Measurements from ENCODE around the gene CHD1. TPM values are rescaled to one million over a fixed set of nuclear protein-coding genes. Genes with fewer than 3 reads are reported as not detected.

Gene CHD1
- total RNA-seq, 4 donors from 2014 or later = 45.6 to 95.7 (median 53.0) TPM

DNA sequence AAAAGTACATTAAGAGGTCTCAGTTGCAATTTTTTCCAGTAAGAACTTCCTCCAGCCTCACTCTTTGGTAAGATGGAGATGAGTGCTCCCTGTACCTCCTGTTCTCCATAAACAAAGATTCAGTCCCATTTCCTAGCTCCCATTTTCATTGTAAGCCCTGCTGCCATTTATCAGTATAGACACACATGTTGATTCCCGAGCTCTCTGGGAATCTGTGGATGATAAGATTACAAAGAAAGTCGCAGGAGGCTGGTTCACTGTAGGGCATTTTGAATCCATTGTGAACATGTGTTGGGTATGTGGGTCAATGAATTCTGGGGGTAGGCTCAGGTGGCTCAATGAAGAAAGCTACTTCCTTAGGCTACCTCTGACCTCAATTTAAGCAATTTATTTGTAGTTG lies 118.6 kb downstream of the CHD1 start:
- Histone ChIP-seq H3K27me3 (no peaks in the 10 kb centered on the region), H3K9me3 (peaks cover 12 to 25% of the 10 kb centered on the region in 2 donors), H3K4me3 (no peak overlapping the region), H3K4me1 (no peaks in the 10 kb centered on the region), H3K36me3 (peaks cover 0 to 4% (median 0%) of the 10 kb centered on the region in 4 donors), H3K27ac (no peak overlapping the region)
- DNase-seq = no peak
- in situ Hi-C loops (cut with MboI; ENCODE audit: low pct_ligation_motif_present in 1 of 4, low pct_unique_long_range_greater_than_20kb in 1 of 4, low sequenced_read_pairs in 3 of 4) (loop anchor here in 2 of 4 donors (25.0 kb wide), 2 partner anchors 1573 to 1598 kb away; no protein-coding TSS in a partner anchor), intact Hi-C loops (cut with DNase I; ENCODE audit: low total_unique reads) (no loop called here)
- TF ChIP-seq EP300 (IDR thresholded peaks at IDR 0.05; ENCODE audit: low read depth) = no peak
- TF ChIP-seq POLR2AphosphoS5 (IDR thresholded peaks at IDR 0.05) = no peak
- TF ChIP-seq POLR2A (IDR thresholded peaks at IDR 0.05) = no peak
- TF ChIP-seq, protein P1, sequence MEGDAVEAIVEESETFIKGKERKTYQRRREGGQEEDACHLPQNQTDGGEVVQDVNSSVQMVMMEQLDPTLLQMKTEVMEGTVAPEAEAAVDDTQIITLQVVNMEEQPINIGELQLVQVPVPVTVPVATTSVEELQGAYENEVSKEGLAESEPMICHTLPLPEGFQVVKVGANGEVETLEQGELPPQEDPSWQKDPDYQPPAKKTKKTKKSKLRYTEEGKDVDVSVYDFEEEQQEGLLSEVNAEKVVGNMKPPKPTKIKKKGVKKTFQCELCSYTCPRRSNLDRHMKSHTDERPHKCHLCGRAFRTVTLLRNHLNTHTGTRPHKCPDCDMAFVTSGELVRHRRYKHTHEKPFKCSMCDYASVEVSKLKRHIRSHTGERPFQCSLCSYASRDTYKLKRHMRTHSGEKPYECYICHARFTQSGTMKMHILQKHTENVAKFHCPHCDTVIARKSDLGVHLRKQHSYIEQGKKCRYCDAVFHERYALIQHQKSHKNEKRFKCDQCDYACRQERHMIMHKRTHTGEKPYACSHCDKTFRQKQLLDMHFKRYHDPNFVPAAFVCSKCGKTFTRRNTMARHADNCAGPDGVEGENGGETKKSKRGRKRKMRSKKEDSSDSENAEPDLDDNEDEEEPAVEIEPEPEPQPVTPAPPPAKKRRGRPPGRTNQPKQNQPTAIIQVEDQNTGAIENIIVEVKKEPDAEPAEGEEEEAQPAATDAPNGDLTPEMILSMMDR (IDR thresholded peaks at IDR 0.05) = no peak
- 40 to 100% methylated on average over 1 to 2 of the region's 2 CpGs for WGBS, 2 donors (ENCODE audit: low coverage in 1 of 2)

DNA sequence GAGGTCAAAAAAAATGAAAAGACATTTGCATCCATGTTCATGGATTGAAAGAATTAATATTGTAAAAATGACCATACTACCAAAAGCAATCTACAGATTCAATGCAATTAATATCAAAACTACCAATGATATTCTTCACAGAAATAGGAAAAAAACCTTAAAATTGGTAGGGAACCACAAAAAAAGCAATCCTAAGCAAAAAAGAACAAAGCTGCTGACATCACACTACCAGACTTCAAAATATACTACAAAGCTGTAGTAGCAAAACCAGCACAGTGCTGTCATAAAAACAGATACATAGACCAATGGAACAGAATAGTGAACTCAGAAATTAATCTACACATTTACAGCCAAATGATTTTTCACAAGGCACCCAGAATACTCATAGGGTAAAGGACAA lies 121.0 kb downstream of the CHD1 start:
- Histone ChIP-seq H3K27ac (no peak overlapping the region), H3K4me3 (no peak overlapping the region), H3K27me3 (no peaks in the 10 kb centered on the region), H3K9me3 (peaks cover 12 to 25% of the 10 kb centered on the region in 2 donors), H3K4me1 (no peaks in the 10 kb centered on the region), H3K36me3 (peaks cover 0 to 4% (median under 1%) of the 10 kb centered on the region in 4 donors)
- intact Hi-C loops (cut with DNase I; ENCODE audit: low total_unique reads) = no loop called here
- in situ Hi-C loops (cut with MboI; ENCODE audit: low pct_ligation_motif_present in 1 of 4, low pct_unique_long_range_greater_than_20kb in 1 of 4, low sequenced_read_pairs in 3 of 4) = loop anchor here in 2 of 4 donors (25.0 kb wide), 2 partner anchors 1571 to 1596 kb away; no protein-coding TSS in a partner anchor
- TF ChIP-seq POLR2AphosphoS5 (IDR thresholded peaks at IDR 0.05) = no peak
- TF ChIP-seq, protein P1 (IDR thresholded peaks at IDR 0.05) = no peak
- no peak for DNase-seq

DNA sequence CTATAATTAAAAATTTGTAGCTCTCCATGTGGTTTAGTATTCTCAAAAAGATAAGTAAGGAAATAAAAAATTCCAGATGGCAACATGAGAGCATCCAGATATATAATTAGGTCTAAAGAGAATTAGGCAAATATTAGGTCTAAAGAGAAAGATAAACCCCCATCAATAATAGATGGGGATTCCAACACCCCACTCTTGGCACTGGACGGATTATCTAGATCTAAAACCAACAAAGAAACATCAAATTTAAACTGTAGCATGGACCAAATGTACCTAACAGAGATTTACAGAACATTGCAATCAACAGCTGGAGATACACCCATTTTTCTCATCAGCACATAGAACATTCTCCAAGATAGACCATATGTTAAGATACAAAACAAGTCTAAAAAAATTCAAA lies 123.7 kb downstream of the CHD1 start:
- intact Hi-C loops (cut with DNase I; ENCODE audit: low total_unique reads) (no loop called here), in situ Hi-C loops (cut with MboI; ENCODE audit: low pct_ligation_motif_present in 1 of 4, low pct_unique_long_range_greater_than_20kb in 1 of 4, low sequenced_read_pairs in 3 of 4) (loop anchor here in 2 of 4 donors (25.0 kb wide), 2 partner anchors 1568 to 1593 kb away; no protein-coding TSS in a partner anchor)
- Histone ChIP-seq H3K4me1 (no peaks in the 10 kb centered on the region), H3K9me3 (peaks cover 12 to 25% of the 10 kb centered on the region in 2 donors), H3K4me3 (no peak overlapping the region), H3K27me3 (no peaks in the 10 kb centered on the region), H3K27ac (no peak overlapping the region), H3K36me3 (peaks cover 0 to 4% (median under 1%) of the 10 kb centered on the region in 4 donors)
- no peak for DNase-seq
- 0% methylated on average over 1 of the region's 1 CpG for WGBS, 2 donors (ENCODE audit: low coverage in 1 of 2)
- TF ChIP-seq, protein P1 (IDR thresholded peaks at IDR 0.05) = no peak
- TF ChIP-seq EP300 (IDR thresholded peaks at IDR 0.05; ENCODE audit: low read depth) (no peak), POLR2AphosphoS5 (IDR thresholded peaks at IDR 0.05) (no peak), POLR2A (IDR thresholded peaks at IDR 0.05) (no peak)

DNA sequence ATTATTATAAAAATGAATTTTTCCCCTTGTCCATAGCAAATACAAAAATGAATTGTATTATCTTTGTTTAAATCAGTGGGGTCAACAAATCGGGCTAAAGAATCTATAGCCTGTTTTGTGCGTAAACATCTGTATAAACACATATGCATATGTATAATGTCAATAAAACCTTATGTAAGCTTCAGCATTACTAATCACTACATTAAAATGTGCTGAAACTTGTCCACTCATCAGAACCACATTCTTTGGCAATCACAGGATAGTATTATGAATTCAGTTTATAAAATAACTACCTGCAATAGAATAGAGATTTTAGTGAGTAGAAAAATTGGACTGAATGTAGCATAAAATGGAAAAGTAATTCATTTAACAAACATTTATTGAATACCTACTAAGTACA lies 124.7 kb downstream of the CHD1 start:
- in situ Hi-C loops (cut with MboI; ENCODE audit: low pct_ligation_motif_present in 1 of 4, low pct_unique_long_range_greater_than_20kb in 1 of 4, low sequenced_read_pairs in 3 of 4) (loop anchor here in 2 of 4 donors (25.0 kb wide), 2 partner anchors 1567 to 1592 kb away; no protein-coding TSS in a partner anchor), intact Hi-C loops (cut with DNase I; ENCODE audit: low total_unique reads) (no loop called here)
- TF ChIP-seq POLR2AphosphoS5 (IDR thresholded peaks at IDR 0.05) = no peak
- H3K27ac ChIP-seq = no peak overlapping the region
- no peak overlapping the region for H3K4me3 ChIP-seq
- H3K36me3 ChIP-seq = peaks cover 0 to 4% (median under 1%) of the 10 kb centered on the region in 4 donors
- no peak for DNase-seq
- no peaks in the 10 kb centered on the region for H3K4me1 ChIP-seq
- WGBS, 2 donors (ENCODE audit: low coverage in 1 of 2) = 80 to 94% methylated on average over 2 of the region's 2 CpGs
- H3K9me3 ChIP-seq = peaks cover 12 to 25% of the 10 kb centered on the region in 2 donors
- no peaks in the 10 kb centered on the region for H3K27me3 ChIP-seq

Small RNA genes lying within 50 kb of the gene (small RNA-seq; reads per million reads assigned to genes)
- 0 reads per million in 4 donors for gene RF00019
- gene RNU6-402P = 0 reads per million in 4 donors

Other genes starting within 250 kb of the CHD1 start
- 100 to 1,000 TPM in 1 of 4 donors, 10 to 100 TPM in 3; 39.0 to 125 (median 50.3) TPM for gene RGMB, start 155.3 kb downstream of the CHD1 start, total RNA-seq

Data from transverse colon (tissue), 4 donors.